Breast epithelium (tissue), 3 donors: ENCODE measurements around the gene PPARD.

Experiments
- POLR2A ChIP-seq: fragments of 450-650 bp; IDR thresholded peaks from one replicate; pipeline ENCODE4 v1.6.1; 2016; ENCODE audit warnings: antibody characterized with exemption, mild to moderate bottlenecking, moderate library complexity
- POLR2AphosphoS5 ChIP-seq, 3 donors: sonication (generic); formaldehyde crosslinking; IDR thresholded peaks; one replicate each; pipeline ENCODE4 v1.6.1; 2017; ENCODE audit warnings: antibody characterized with exemption in 3 of 3
- TF ChIP-seq, protein P1 (sequence below), 3 donors: fragments of 450-650 bp; IDR thresholded peaks; one replicate each; pipeline ENCODE4 v1.5.1; 2016 to 2017; ENCODE audit warnings: antibody characterized with exemption in 3 of 3, mild to moderate bottlenecking in 3 of 3, moderate library complexity in 3 of 3

DNA sequence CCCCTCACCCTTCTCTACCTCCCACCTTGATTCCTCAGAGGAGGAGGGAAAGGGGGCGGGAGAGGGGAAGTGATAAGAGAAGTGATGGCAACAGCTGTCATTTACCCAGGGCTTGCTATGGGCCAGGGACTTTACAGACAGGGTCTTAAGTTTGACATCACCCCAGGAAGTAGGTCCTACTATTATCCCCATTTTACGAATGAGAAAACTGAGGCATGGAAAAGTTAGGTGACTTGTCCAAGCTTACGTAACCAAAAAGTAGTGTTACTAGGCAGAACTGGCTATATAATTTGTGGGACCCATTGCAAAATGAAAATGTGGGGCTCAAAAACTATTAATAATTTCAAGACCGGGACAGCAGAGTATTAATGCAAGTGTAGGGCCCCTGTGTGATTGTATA is 99.3 kb downstream of the PPARD start:
- TF ChIP-seq POLR2A (no peak), POLR2AphosphoS5 (IDR thresholded peaks at IDR 0.05) (no peak)
- TF ChIP-seq, protein P1, sequence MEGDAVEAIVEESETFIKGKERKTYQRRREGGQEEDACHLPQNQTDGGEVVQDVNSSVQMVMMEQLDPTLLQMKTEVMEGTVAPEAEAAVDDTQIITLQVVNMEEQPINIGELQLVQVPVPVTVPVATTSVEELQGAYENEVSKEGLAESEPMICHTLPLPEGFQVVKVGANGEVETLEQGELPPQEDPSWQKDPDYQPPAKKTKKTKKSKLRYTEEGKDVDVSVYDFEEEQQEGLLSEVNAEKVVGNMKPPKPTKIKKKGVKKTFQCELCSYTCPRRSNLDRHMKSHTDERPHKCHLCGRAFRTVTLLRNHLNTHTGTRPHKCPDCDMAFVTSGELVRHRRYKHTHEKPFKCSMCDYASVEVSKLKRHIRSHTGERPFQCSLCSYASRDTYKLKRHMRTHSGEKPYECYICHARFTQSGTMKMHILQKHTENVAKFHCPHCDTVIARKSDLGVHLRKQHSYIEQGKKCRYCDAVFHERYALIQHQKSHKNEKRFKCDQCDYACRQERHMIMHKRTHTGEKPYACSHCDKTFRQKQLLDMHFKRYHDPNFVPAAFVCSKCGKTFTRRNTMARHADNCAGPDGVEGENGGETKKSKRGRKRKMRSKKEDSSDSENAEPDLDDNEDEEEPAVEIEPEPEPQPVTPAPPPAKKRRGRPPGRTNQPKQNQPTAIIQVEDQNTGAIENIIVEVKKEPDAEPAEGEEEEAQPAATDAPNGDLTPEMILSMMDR (IDR thresholded peaks at IDR 0.05) = no peak
